ENCODE results near the gene LY6G6C.

The LY6G6C gene

DNA sequence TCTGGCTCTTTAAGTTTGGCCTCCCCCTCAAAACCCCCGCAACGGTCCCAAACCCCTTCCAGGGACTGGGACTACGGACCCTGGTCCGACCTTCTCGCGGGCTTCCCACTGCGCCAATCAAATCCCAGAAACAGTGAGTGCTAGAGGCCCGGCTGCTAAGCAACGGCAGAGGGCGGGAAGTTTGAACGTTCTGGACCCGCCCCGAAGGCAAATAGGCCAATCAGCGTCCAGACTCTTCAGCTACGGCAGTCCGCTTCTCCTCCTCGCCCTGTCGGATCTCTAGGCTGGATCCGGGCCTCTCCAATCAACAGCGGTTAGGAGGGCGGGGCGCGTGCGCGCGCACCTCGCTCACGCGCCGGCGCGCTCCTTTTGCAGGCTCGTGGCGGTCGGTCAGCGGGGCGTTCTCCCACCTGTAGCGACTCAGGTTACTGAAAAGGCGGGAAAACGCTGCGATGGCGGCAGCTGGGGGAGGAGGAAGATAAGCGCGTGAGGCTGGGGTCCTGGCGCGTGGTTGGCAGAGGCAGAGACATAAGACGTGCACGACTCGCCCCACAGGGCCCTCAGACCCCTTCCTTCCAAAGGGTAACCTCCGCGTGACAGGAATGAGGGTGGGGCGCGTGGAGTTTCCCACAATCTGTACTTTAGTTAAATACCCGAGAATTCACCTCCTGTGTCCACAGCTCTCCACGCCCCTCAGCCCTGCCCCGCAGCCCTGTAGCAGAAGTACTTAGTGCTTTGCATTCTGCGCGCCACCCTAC is 18.3 kb upstream of the LY6G6C start, which contains the start of gene MSH5:
MSH5 (plus strand) TSS at position 367 of the 758 bp plus-strand sequence. CDS start 462 bp downstream, outside the sequence.
- ChIA-PET CTCF (interaction anchor here (0.7 to 4.7 kb wide), 12 partner anchors 10 to 308 kb away, joined by 3 to 24 read pairs (median 4); partner anchors contain the start of genes DDAH2, LSM2 and LY6G5C), POLR2A (interaction anchor here (0.6 to 2.4 kb wide), 7 partner anchors 10 to 123 kb away, joined by 3 to 15 read pairs (median 4); partner anchors contain the start of genes DDAH2, HSPA1A, HSPA1B and HSPA1L)
- TF ChIP-seq CTCF (IDR thresholded peaks at IDR 0.05; ENCODE audit: insufficient read depth, low read length, missing control alignments), result no peak
- peak within 1 kb of the TSS; percentile 95 for H3K4me3 ChIP-seq (ENCODE audit: low read depth, low read length)
- peak; percentile 91 for DNase-seq (ENCODE audit: low read depth, low spot score)

DNA sequence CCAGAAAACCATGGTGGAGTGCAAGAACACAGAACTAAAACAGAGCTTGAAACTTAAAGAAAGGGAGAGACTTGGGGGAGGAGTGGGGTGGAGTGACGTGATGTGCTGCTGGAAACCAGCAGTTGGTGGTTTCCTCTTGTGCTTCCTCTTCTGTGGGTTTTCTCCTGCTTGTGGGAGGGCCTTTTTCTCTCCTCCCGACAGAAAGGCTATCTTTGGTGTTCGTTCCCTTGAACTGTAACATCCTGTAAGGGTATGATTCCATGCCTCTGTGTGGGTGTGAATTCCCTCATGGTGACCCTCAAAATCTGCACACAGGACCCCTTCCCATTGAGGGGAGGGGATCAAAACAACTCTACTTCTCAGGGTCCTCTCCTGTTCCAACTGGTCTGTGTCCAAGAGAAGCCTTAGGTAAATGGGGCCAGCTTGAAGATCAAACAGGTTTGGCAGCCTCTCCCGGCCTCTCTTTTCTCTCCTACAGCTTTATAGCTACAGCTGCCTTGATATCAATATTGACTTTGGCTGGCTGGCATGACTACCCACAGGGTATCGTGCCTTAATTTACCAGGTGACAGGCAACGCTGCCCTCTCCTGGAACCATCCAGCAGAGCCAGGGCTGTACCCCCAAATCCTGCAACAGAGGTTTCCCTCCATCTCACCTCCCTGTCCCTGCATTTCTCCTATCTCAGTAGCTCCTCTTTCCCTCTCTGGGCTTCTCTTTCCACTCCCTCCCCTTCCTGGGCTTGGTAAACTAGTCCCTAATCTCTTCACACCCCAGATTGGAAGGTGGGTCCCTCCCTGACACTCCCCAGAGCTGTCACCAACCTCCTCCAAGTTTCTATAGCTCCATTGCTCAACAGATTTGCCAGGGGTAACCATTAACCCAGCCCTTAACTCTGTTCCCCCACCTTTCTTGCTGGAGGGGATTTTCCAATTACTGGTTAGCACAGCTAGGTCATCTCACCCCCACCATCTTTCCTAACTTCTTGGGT is 16.7 kb upstream of the LY6G6C start:
- TF ChIP-seq CTCF (IDR thresholded peaks at IDR 0.05; ENCODE audit: insufficient read depth, low read length, missing control alignments), result peak; percentile 28
- H3K4me3 ChIP-seq (ENCODE audit: low read depth, low read length), result peak overlapping the region; percentile 16
- no peak for DNase-seq (ENCODE audit: low read depth, low spot score)
- ChIA-PET POLR2A (interaction anchor here (0.5 to 6.0 kb wide), 7 partner anchors 9 to 89 kb away, joined by 3 to 32 read pairs (median 4); partner anchors contain the start of genes DDAH2, HSPA1A, HSPA1B and HSPA1L), CTCF (interaction anchor here (1.0 to 4.7 kb wide), 13 partner anchors 8 to 92 kb away, joined by 3 to 24 read pairs (median 4); partner anchors contain the start of genes ABHD16A, DDAH2, HSPA1A and HSPA1L)

GRCh38 chr6:31737315-31737990 is 15.9 kb upstream of the LY6G6C start:
- TF ChIP-seq CTCF (IDR thresholded peaks at IDR 0.05; ENCODE audit: insufficient read depth, low read length, missing control alignments), result no peak
- DNase-seq (ENCODE audit: low read depth, low spot score), result no peak
- H3K4me3 ChIP-seq (ENCODE audit: low read depth, low read length), result peak overlapping the region; percentile 1
- ChIA-PET POLR2A (interaction anchor here (1.0 to 6.0 kb wide), 6 partner anchors 8 to 90 kb away, joined by 3 to 32 read pairs (median 4); partner anchors contain the start of genes DDAH2, HSPA1A, HSPA1B and HSPA1L), CTCF (interaction anchor here (1.0 to 4.7 kb wide), 10 partner anchors 8 to 93 kb away, joined by 3 to 24 read pairs (median 5); partner anchors contain the start of genes ABHD16A, DDAH2, HSPA1A and HSPA1L)

DNA sequence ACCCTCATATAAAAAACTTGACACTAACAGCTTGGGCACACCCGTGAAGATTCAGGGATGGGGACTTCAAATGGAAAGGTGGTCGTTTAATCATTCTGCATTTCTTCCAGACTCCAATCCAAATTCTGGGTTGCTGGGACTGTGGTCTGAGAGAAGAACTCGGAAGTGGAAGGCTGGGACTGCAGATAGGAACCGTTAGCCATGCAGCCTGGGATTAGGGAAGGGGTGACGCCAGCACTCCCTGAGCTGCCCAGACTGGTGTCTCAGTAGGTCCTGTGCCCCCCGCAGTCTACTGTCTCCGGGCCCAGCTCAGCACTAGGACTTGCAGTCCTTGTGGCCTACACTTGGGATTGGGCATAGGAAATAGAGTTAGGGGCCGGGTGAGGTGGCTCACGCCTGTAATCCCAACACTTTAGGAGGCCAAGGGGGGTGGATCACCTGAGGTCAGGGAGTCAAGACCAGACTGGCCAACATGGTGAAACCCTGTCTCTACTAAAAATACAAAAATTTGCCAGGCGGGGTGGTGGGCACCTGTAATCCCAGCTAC is 15.3 kb upstream of the LY6G6C start:
- TF ChIP-seq CTCF (IDR thresholded peaks at IDR 0.05; ENCODE audit: insufficient read depth, low read length, missing control alignments), result no peak
- ChIA-PET POLR2A (interaction anchor here (0.6 to 6.0 kb wide), 6 partner anchors 33 to 90 kb away, joined by 3 to 32 read pairs (median 3); partner anchors contain the start of genes C6orf47, HSPA1A, HSPA1B and HSPA1L), CTCF (interaction anchor here (0.8 to 4.7 kb wide), 8 partner anchors 7 to 93 kb away, joined by 3 to 24 read pairs (median 7); partner anchors contain the start of genes ABHD16A, DDAH2, HSPA1A and HSPA1L)
- DNase-seq (ENCODE audit: low read depth, low spot score), result no peak
- peak overlapping the region; percentile 95 for H3K4me3 ChIP-seq (ENCODE audit: low read depth, low read length)

Data from AG04449 (cell line).